Measurements from ENCODE around the gene HDDC2. TPM values are rescaled to one million over a fixed set of nuclear protein-coding genes. Genes with fewer than 3 reads are reported as not detected.

The HDDC2 gene
- total RNA-seq, 1 experiment from 2014 or later = 69.8 TPM

DNA sequence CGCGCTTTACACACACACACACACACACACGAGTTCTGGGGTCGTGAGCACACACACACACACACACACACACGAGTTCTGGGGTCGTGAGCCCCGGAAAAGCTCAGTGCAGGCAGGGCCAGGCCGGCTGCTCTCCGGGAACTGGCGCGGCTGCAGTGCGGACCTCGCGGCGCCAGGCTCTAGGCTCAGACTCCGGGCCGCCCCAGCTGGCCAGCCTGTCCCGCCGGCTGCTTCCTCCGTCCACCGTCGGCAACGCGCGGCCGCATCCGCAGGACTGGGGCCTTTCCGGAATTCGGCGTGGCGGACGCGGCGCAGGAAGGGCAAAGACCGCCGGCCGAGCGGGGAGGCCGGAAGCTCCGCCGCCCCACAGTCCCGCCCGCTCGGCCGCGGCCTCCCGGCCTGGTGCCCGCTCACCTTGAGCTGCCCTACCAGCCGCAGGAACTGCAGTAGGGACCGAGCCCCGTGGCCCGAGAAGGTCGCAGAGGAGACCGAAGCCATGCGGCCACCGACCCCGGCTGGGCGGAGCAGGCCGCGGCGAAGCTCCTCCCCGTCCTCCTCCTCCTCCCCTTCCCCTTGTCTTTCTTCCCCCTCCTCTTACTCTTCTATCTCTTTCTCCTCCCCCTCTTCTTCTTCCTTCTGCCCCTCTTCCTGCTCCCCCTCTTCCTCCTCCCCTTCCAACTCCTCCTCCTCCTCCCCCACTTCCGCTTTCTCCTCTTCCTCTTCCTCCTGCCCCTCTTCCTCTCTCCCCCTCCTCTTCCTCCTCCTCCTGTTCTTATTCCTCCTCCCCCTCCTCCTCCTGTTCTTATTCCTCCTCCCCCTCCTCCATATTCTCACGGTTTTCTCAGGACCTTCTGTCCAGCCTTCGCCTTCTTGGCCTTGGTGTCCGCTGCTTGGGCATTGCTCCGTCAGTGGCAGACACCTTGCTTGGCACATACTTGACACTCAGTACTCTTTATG is at the start of gene HDDC2 (continued):
- TF ChIP-seq ZNF263 (CRISPR knock-in tag; IDR thresholded peaks at IDR 0.05; ENCODE audit: low read depth) (peak; percentile 93), NR3C1 (CRISPR knock-in tag; conservative IDR thresholded peaks at IDR 0.05; ENCODE audit: low read depth) (no peak)

DNA sequence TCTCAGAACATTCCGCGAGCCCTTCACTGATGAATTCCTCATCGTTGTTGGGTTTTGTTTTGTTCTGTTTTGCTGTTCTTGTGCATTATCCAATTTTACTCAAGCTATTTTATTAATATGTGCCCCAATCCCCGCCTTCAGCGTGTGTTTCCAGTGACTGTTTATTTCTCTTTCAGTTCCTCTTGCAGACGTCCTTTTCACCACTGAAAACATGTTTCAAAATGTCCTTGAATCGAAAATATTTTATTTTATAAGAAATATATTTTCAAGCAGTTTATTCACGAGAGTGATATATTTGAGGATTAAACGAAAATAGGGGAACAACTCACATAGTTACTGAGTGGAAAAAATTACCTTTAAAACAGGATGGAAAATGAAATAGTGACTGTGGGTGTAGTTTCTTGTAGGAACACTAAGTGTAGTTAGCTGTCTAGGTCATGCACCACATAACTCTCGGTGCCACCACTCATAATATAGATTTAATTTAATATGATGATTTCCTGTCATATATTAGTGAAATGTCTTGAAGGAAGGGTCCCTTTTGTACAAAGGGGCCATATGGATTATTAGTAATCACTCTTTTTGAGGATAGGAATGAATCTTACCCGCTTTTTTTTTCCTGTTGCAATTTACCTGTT is 45.3 kb upstream of the HDDC2 start:
- DNase-seq (ENCODE audit: low spot score) (no peak), ATAC-seq (no peak)
- CTCF ChIA-PET = no interaction called here
- Mint-ChIP-seq H3K9me3 (no peaks in the 10 kb centered on the region), H3K27ac (no peak overlapping the region), H3K4me1 (no peaks in the 10 kb centered on the region; the same call in 1 of the 2 replicates), H3K4me3 (no peak overlapping the region), H3K27me3 (ENCODE audit: low read depth) (no peaks in the 10 kb centered on the region), H3K36me3 (no peaks in the 10 kb centered on the region)
- POLR2A ChIA-PET = no interaction called here
- TF ChIP-seq, protein P1, sequence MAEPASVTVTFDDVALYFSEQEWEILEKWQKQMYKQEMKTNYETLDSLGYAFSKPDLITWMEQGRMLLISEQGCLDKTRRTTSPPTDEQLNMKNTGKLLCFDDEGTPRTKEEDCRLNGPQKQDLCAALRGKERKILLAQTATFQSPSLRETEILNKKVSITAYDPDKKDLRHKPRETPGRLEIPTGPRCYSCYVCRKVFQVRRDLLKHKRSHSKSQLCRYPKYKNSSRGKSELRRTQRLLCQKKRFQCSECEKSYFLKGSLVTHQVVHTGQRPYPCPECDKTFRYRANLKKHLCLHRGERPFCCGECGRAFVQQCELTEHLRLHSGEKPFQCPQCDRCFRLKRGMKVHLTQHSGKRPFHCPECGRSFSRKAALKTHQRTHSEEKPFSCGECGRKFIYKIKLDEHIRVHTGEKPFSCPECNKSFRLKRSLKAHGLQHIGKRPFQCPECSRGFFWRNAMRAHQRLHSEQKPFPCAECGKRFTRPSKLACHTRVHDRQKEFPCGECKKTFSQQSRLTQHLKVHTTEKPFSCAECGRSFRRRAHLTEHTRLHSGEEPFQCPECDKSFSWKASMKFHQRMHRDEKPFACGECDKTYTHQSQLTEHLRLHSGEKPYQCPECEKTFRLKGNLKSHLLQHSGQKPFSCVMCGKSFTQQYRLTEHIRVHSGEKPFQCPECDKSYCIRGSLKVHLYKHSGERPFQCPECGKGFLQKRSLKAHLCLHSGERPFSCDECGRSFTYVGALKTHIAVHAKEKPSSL (CRISPR knock-in tag; conservative IDR thresholded peaks at IDR 0.05) = no peak
- TF ChIP-seq ZNF232 (CRISPR knock-in tag; IDR thresholded peaks at IDR 0.05) = no peak
- no peak for TF ChIP-seq NFE2L1 (CRISPR knock-in tag; IDR thresholded peaks at IDR 0.05)
- TF ChIP-seq, protein P2, sequence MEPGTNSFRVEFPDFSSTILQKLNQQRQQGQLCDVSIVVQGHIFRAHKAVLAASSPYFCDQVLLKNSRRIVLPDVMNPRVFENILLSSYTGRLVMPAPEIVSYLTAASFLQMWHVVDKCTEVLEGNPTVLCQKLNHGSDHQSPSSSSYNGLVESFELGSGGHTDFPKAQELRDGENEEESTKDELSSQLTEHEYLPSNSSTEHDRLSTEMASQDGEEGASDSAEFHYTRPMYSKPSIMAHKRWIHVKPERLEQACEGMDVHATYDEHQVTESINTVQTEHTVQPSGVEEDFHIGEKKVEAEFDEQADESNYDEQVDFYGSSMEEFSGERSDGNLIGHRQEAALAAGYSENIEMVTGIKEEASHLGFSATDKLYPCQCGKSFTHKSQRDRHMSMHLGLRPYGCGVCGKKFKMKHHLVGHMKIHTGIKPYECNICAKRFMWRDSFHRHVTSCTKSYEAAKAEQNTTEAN (CRISPR knock-in tag; IDR thresholded peaks at IDR 0.05) = no peak
- TF ChIP-seq ZNF138 (CRISPR knock-in tag; conservative IDR thresholded peaks at IDR 0.05) = no peak
- TF ChIP-seq HMGA2 (CRISPR knock-in tag; IDR thresholded peaks at IDR 0.05) = no peak
- TF ChIP-seq, protein P3, sequence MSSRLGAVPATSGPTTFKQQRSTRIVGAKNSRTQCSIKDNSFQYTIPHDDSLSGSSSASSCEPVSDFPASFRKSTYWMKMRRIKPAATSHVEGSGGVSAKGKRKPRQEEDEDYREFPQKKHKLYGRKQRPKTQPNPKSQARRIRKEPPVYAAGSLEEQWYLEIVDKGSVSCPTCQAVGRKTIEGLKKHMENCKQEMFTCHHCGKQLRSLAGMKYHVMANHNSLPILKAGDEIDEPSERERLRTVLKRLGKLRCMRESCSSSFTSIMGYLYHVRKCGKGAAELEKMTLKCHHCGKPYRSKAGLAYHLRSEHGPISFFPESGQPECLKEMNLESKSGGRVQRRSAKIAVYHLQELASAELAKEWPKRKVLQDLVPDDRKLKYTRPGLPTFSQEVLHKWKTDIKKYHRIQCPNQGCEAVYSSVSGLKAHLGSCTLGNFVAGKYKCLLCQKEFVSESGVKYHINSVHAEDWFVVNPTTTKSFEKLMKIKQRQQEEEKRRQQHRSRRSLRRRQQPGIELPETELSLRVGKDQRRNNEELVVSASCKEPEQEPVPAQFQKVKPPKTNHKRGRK (CRISPR knock-in tag; IDR thresholded peaks at IDR 0.05; ENCODE audit: borderline replicate concordance) = no peak
- TF ChIP-seq, protein P4, sequence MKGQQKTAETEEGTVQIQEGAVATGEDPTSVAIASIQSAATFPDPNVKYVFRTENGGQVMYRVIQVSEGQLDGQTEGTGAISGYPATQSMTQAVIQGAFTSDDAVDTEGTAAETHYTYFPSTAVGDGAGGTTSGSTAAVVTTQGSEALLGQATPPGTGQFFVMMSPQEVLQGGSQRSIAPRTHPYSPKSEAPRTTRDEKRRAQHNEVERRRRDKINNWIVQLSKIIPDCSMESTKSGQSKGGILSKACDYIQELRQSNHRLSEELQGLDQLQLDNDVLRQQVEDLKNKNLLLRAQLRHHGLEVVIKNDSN (CRISPR knock-in tag; IDR thresholded peaks at IDR 0.05) = no peak
- no peak for TF ChIP-seq SMAD4 (CRISPR knock-in tag; IDR thresholded peaks at IDR 0.05)
- TF ChIP-seq, protein P5, sequence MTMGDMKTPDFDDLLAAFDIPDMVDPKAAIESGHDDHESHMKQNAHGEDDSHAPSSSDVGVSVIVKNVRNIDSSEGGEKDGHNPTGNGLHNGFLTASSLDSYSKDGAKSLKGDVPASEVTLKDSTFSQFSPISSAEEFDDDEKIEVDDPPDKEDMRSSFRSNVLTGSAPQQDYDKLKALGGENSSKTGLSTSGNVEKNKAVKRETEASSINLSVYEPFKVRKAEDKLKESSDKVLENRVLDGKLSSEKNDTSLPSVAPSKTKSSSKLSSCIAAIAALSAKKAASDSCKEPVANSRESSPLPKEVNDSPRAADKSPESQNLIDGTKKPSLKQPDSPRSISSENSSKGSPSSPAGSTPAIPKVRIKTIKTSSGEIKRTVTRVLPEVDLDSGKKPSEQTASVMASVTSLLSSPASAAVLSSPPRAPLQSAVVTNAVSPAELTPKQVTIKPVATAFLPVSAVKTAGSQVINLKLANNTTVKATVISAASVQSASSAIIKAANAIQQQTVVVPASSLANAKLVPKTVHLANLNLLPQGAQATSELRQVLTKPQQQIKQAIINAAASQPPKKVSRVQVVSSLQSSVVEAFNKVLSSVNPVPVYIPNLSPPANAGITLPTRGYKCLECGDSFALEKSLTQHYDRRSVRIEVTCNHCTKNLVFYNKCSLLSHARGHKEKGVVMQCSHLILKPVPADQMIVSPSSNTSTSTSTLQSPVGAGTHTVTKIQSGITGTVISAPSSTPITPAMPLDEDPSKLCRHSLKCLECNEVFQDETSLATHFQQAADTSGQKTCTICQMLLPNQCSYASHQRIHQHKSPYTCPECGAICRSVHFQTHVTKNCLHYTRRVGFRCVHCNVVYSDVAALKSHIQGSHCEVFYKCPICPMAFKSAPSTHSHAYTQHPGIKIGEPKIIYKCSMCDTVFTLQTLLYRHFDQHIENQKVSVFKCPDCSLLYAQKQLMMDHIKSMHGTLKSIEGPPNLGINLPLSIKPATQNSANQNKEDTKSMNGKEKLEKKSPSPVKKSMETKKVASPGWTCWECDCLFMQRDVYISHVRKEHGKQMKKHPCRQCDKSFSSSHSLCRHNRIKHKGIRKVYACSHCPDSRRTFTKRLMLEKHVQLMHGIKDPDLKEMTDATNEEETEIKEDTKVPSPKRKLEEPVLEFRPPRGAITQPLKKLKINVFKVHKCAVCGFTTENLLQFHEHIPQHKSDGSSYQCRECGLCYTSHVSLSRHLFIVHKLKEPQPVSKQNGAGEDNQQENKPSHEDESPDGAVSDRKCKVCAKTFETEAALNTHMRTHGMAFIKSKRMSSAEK (CRISPR knock-in tag; IDR thresholded peaks at IDR 0.05; ENCODE audit: borderline replicate concordance) = no peak
- TF ChIP-seq, protein P6, sequence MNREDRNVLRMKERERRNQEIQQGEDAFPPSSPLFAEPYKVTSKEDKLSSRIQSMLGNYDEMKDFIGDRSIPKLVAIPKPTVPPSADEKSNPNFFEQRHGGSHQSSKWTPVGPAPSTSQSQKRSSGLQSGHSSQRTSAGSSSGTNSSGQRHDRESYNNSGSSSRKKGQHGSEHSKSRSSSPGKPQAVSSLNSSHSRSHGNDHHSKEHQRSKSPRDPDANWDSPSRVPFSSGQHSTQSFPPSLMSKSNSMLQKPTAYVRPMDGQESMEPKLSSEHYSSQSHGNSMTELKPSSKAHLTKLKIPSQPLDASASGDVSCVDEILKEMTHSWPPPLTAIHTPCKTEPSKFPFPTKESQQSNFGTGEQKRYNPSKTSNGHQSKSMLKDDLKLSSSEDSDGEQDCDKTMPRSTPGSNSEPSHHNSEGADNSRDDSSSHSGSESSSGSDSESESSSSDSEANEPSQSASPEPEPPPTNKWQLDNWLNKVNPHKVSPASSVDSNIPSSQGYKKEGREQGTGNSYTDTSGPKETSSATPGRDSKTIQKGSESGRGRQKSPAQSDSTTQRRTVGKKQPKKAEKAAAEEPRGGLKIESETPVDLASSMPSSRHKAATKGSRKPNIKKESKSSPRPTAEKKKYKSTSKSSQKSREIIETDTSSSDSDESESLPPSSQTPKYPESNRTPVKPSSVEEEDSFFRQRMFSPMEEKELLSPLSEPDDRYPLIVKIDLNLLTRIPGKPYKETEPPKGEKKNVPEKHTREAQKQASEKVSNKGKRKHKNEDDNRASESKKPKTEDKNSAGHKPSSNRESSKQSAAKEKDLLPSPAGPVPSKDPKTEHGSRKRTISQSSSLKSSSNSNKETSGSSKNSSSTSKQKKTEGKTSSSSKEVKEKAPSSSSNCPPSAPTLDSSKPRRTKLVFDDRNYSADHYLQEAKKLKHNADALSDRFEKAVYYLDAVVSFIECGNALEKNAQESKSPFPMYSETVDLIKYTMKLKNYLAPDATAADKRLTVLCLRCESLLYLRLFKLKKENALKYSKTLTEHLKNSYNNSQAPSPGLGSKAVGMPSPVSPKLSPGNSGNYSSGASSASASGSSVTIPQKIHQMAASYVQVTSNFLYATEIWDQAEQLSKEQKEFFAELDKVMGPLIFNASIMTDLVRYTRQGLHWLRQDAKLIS (CRISPR knock-in tag; IDR thresholded peaks at IDR 0.05; ENCODE audit: borderline replicate concordance) = no peak
- no peak for TF ChIP-seq TP53 (CRISPR knock-in tag; IDR thresholded peaks at IDR 0.05)
- no peak for TF ChIP-seq NFATC4 (CRISPR knock-in tag; IDR thresholded peaks at IDR 0.05)
- TF ChIP-seq NR2C2 (CRISPR knock-in tag; IDR thresholded peaks at IDR 0.05) = no peak
- no peak for TF ChIP-seq CBFB (CRISPR knock-in tag; IDR thresholded peaks at IDR 0.05; ENCODE audit: low read depth)
